GM12892 (cell line): Measurements from ENCODE around the gene COQ6.

Experiments used
- POLR2A ChIP-seq: IDR thresholded peaks from 2 replicates; pipeline ENCODE4 v1.6.1; 2011; ENCODE audit warnings: low read depth, low read length, control low read depth
- POLR2AphosphoS5 ChIP-seq: IDR thresholded peaks from 2 replicates; pipeline ENCODE4 v1.6.1; 2011; ENCODE audit warnings: low read depth, low read length, control low read depth

DNA sequence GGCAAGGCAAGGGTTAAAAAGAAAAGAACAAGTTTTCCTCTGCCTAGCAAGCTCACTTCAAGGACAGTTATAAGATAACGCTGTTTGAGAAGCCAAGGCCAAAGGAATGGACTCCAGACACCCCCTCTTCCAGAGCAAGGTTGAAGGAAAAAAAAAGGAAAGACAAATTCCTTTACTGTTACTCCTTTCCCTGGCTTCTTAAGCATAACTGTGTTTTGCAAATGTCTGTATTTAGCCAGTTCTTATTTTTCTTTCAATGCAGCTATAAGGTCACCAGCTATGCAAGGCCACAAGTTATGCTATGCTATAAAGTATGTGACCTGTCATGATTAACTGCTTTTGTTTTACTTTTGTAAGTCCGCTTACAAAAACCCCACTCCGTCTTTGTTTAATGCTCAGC lies 36.8 kb upstream of the COQ6 start:
- TF ChIP-seq POLR2A (no peak), POLR2AphosphoS5 (no peak)
